ENCODE results near the gene PLP2.
A peak's percentile ranks its signal among the peaks of the same experiment; 100 is the strongest.

DNA sequence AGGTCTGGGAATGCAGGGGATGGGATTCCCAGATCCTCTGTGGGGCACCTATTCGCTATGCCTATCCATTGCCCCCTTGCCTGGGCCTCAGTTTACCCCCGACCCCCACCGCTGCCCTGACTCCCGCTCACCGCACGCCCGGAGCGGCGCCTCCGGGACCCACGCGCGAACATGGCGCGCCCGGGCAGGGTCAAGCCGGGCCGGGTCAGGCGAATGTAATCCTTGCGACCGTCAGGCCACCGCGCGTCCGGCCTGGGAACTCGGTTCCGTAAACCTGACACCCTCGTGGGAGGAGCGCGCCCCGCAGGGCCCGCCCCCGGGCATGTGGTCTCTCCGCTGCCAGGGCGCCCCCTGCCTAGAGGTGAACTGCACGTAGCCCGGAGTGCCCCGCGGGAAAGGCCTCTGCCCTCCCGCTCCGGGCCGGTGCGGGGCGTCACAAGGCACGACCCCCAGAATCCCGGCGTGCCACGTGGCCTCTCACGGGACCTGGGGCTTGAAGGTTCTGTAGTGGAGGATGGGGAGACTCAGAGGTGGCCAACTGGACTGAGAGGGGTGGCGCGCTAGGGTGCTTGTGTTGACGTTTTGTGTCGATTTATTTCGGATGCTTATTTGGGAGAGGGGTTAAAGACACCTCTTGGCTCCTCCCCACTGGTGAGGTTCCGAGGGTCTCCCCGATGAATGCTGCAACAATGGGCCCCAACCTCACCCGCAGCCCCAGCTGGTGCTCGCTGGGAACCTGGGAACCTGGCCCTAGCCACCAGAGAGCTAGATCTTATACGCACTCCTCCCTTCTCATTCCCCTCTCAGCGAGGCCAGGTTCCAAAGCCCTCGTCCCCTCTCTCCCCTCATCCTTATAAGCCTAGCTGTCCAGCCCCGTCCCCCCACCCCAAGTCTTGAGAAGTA, 14.7 kb downstream of the PLP2 start, which contains the start of gene PRICKLE3:
- peak; percentile 59; the same call in 1 of the 2 replicates for TF ChIP-seq POLR2AphosphoS5 (IDR thresholded peaks at IDR 0.05; ENCODE audit: low read depth, low read length)
- TF ChIP-seq, protein P1, sequence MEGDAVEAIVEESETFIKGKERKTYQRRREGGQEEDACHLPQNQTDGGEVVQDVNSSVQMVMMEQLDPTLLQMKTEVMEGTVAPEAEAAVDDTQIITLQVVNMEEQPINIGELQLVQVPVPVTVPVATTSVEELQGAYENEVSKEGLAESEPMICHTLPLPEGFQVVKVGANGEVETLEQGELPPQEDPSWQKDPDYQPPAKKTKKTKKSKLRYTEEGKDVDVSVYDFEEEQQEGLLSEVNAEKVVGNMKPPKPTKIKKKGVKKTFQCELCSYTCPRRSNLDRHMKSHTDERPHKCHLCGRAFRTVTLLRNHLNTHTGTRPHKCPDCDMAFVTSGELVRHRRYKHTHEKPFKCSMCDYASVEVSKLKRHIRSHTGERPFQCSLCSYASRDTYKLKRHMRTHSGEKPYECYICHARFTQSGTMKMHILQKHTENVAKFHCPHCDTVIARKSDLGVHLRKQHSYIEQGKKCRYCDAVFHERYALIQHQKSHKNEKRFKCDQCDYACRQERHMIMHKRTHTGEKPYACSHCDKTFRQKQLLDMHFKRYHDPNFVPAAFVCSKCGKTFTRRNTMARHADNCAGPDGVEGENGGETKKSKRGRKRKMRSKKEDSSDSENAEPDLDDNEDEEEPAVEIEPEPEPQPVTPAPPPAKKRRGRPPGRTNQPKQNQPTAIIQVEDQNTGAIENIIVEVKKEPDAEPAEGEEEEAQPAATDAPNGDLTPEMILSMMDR (IDR thresholded peaks at IDR 0.05), result peak; percentile 80

All from Panc1 (cell line).